GM18520 (cell line): Measurements from ENCODE around the gene TVP23C.
"Not testable (repeated sequence)": the region's sequence is repeated elsewhere in the genome, so short reads cannot be mapped to it uniquely, and the experiment has no call there.

Experiments
- ATAC-seq: cut with Tn5 transposase; IDR thresholded peaks from one replicate; pipeline ENCODE4 v1.9.1; 2021; ENCODE audit not compliant: unreplicated experiment

Gene TVP23C

GRCh38 chr17:15533122-15533521 lies 30.2 kb downstream of the TVP23C start:
- not testable (repeated sequence) for ATAC-seq

DNA sequence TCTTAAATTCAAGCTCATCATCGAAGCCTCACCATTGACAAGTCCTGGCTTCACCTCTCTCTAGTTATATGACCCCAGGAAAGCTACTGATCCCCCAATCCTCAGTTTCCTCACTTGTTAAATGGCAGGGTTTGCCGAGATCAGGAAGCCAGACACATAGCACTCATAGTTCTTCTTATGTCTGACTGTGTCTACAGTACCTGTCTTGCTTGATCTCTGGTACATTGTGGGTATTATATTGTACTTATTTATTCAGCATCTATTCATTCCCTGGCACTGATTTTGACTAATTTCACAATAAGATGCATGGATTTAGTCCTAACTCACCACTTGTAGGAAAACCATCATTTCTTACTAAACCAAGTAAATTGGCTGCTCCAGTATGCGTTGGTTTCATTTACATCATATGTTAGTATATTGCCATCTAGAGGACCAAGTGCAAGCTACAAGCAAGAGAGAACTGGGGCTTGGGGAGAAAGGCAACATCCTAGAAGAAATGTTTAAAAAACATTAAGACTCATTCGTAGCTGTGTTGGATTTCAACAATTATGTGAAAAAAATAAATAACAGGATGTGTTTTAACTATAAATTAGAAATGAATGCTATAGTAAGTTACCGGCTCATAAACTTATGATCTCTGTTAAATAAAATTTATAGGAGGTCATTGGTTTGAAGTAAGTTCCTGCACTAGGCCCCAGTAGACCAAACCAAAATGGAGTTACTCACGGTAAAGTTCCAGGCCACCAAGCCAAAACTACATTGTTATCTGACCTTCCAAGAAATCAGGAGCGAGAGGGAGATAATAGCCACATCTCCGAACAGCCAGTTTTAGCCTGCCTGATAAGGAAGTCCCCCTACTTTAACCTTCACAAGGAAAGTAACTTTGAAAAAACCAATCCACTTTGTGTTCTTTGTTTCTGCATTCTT lies 36.7 kb downstream of the TVP23C start:
- ATAC-seq = not testable (repeated sequence)

GRCh38 chr17:15524990-15525985 lies 38.0 kb downstream of the TVP23C start:
- not testable (repeated sequence) for ATAC-seq

DNA sequence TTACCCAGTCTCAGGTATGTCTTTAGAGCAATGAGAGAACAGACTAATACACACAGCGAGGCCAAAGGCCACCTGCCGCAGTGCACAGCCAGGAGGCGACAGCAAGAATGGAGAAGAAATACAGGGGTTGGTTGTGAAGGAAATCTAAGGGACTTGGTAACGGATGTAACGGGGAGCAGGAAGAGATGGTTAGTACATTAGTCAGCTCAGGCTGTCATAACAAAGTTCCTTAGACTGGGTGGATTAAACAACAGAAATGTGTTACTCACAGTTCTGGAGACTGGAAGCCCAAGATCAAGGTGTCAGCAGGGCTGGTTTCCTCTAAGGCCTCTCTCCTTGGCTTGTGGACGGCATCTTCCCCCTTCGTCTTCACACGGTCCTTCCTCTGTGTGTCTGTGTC lies 47.1 kb downstream of the TVP23C start:
- ATAC-seq = no peak

GRCh38 chr17:15514469-15514868 lies 48.8 kb downstream of the TVP23C start:
- ATAC-seq = no peak

DNA sequence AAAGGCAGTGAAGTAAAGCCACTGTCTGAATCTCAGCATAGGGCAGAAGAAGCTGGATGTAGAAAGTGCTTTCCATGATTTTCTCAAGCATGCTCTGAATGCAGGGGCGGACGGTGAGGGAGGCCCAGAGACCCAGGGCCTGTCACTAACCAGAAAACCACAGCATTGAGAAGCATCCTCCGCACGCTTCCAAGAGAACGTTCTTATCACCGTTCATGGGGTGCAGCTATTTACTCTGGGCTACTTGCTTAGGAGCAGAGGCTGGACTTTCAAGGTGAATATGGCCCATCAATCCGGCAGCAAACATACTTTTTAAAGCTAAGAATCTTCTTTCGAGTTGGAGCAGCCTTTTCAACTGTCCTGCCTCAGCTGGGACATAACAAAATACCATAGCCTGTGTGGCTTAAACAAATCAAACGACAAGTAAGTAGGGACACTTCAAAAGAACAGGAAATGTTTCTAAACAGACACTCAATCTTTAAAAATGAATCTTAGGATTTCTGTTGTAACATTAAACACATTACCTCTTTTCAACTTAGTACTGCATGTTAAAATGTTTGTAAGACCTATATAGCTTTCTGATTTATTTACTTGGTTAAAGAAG lies 49.3 kb downstream of the TVP23C start:
- no peak for ATAC-seq

- no peak for ATAC-seq
Measured at GRCh38 chr17:15513058-15513791, 50.1 kb downstream of the TVP23C start.

DNA sequence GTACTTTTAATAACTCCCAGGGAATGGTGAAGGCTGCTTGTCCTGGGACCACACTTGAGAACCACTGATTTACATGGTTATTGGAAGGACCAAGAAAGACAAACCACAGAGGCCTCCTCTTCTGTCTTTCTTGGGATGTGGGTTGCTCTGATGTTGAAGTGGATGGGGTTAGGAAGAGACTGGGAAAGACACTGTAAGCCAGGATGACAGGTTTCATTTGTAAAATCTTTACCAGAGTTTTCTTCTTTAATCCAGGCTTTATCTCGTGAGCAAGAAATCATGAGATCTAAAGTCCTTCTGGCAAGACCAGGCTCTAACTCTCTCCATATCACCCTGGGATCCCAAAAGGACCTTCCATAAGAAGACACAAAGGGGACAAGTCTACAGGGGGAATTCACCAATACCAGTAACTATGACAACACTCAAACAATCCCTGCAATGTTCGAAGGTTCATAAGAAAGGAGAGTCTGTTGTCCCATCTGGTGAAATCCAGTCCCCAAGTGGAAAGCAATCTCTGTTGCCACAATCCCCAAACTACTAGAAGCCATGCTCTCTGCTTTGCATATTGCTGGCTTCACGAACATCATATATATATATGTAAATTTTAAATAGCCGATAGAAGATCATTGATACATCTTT lies 51.1 kb downstream of the TVP23C start:
- no peak for ATAC-seq

GRCh38 chr17:15511142-15511541 lies 52.1 kb downstream of the TVP23C start:
- ATAC-seq = no peak

- no peak for ATAC-seq
Measured at GRCh38 chr17:15510361-15510760, 52.9 kb downstream of the TVP23C start.

DNA sequence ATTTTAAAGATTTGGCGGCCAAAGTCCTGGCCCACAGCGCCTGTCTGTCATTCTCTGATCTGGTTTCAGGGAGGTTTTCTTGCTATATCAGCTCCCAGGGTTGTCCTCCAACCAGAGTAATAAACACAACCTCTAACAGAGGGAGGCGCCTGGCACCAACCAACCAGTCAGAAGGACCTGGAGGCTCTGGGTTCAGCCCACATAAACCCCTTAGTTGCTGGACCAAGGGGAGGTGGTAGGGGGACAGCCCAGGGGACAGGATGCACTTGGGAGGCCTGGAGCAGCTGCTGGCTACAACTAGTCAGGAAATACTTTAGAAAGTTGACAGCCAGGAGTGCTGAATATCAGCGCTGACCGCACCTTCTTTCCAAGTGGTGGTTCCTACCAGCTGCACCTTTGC lies 54.2 kb downstream of the TVP23C start:
- no peak for ATAC-seq

- ATAC-seq = no peak
Measured at GRCh38 chr17:15508466-15508865, 54.8 kb downstream of the TVP23C start.

GRCh38 chr17:15507896-15508295 lies 55.4 kb downstream of the TVP23C start:
- no peak for ATAC-seq

DNA sequence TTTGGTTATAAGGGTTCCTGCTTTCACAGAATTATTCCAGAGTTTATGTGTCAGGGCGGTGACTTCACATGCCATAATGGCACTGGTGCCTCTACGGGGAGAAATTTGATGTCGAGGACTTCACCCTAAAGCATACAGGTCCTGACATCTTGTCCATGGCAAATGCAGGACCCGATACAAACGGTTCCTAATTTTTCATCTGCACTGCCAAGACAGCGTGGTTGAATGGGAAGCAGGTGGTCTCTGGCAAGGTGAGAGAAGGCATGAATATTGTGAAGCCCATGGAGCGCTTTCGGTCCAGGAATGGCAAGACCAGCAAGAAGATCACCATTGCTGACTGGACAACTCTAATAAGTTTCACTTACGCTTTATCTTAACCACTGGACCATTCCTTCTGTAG lies 56.3 kb downstream of the TVP23C start:
- ATAC-seq = no peak

DNA sequence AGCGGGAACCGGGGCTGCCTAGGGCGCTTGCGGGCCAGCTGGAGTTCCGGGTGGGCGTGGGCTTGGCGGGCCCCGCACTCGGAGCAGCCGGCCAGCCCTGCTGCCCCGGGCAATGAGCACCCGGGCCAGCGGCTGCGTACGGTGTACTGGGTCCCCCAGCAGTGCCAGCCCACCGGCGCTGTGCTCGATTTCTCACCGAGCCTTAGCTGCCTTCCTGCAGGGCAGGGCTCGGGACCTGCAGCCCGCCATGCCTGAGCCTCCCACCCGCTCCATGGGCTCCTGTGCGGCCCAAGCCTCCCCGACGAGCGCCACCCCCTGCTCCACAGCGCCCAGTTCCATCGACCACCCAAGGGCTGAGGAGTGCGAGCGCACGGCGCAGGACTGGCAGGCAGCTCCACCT lies 57.6 kb downstream of the TVP23C start:
- not testable (repeated sequence) for ATAC-seq

DNA sequence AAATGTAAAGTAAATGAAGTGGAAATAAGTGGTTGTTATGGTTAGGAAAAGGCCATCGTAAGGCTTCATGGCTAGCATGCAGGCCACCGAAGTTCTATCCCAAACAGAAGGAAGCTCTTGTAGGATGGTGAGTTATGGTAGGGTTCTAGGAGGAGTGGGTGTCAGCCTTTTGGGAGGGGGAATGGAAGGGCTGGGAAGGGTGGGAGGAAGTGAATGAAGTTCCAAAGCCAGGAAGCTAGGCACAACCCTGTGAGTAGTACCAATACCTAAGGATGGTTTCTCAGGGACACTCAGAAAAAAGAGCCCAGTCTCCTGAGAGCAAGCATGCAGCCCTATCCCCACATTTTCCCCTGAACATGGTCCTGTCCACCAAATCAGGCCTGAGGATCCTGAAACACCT lies 59.6 kb downstream of the TVP23C start:
- ATAC-seq = no peak

DNA sequence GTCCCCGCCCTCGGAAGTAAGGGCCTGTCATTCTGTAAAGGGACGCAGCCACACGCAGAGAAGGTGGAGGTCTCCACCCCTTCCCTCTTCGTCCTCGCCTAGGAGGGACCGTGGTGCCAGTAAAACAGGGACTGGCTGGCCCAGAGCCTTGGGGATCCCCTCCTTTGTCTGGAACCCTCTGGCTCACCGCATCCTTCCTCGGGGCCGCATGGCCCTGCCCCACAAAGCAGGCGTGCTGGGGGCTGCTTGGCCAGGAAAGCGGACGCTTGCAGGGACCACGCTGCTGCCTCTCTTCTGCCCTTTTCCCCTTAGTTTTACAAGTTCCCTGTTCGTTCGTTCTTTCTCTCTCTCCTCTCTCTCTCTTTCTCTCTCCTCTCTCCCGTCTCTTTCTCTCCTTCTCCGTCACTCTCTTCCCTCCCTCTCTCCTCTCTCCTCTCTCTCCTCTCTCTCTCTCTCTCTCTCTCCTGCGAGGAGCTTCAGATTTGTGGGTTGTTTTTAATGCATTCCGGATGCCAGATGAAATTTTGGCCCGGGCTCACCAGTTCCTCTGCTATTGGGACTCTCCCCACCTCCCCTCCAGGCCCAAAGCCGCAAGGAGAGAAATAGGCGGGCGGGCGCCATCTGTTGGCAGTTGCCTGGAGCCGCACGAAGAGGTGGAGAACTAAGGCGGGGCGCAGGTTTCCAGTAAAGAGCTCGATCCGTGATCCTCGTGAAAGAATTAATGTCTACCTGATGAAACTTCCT lies 60.7 kb downstream of the TVP23C start:
- ATAC-seq = no peak

GRCh38 chr17:15501793-15502192 lies 61.5 kb downstream of the TVP23C start:
- no peak for ATAC-seq

GRCh38 chr17:15501282-15501681 lies 62.0 kb downstream of the TVP23C start:
- no peak for ATAC-seq
